K562 (cell line): ENCODE measurements around the gene TM4SF4. TPM values are rescaled to one million over a fixed set of nuclear protein-coding genes. Genes with fewer than 3 reads are reported as not detected.

Experiments used
- ATAC-seq: fragments of 200-7000 bp; cut with Tn5 transposase; 3 replicates; pipeline ENCODE4 v1.9.1; 2020; ENCODE audit warnings: moderate library complexity
- BruUV-seq: library from RNA; stranded (reverse); fragments of 400-500 nt; replicated peaks from 2 replicates; lab custom pipeline; 2021; lab: Mats Ljungman, UMichigan
- CTCF ChIA-PET: fragments of 300-600 bp; formaldehyde crosslinking; extraction: SDS; loops from one replicate; lab custom pipeline; 2021; ENCODE audit warnings: low intra/inter-chr PET ratio; lab: Yijun Ruan, JAX
- POLR2A ChIA-PET: fragments of 300-600, 350-650 bp; sonication (Branson Sonifier 250); formaldehyde crosslinking; extraction: SDS; loops from one replicate; lab custom pipeline; 2021; ENCODE audit warnings: antibody characterized with exemption, inconsistent platforms; lab: Yijun Ruan, JAX
- DNase-seq, 4 experiments: peaks; one replicate each; pipeline versions ENCODE4 v3.0.0 to v3.0.0-alpha.2; 2011 to 2018; ENCODE audit warnings: low spot score in 3 of 4, mixed read lengths in 3 of 4; ENCODE audit errors: extremely low read depth in 1 of 4
- FAIRE-seq: peaks from 2 replicates; lab custom pipeline; 2011; peaks lifted over from hg19 to GRCh38; lab: Jason Lieb, UNC
- H2AFZ ChIP-seq: 2 replicates; pipeline ENCODE4 v1.6.0; 2011; ENCODE audit warnings: low read depth, low read length, control low read depth, inconsistent platforms
- H3K27ac ChIP-seq: fragments of 200-600 bp; 3 replicates; pipeline ENCODE4 v1.8.0; 2011; ENCODE audit warnings: low read depth, mild to moderate bottlenecking, control low read depth, inconsistent platforms, low read length, moderate library complexity, mixed read lengths; ENCODE audit errors: extremely low read depth
- H3K27me3 ChIP-seq, 2 experiments: fragments of 300-600 bp in 1 of 2; 2 replicates in 1 of 2; 3 replicates in 1 of 2; pipeline versions ENCODE4 v1.6.0 to v1.8.0; 2011; ENCODE audit warnings: inconsistent platforms in 2 of 2, low read length in 2 of 2, mild to moderate bottlenecking in 1 of 2, mixed read lengths in 1 of 2, moderate library complexity in 1 of 2; ENCODE audit not compliant: control insufficient read depth in 2 of 2, insufficient read depth in 2 of 2
- H3K36me3 ChIP-seq: fragments of 300-600 bp; 3 replicates; pipeline ENCODE4 v1.8.0; 2011; ENCODE audit warnings: mild to moderate bottlenecking, low read length, inconsistent platforms; ENCODE audit not compliant: control insufficient read depth, insufficient read depth
- H3K4me1 ChIP-seq, 2 experiments: fragments of 200-600 bp in 1 of 2; replicated peaks in 1 of 2; 2 replicates in 1 of 2; 3 replicates in 1 of 2; pipeline versions ENCODE4 v1.5.1 to v1.8.0; 2011; ENCODE audit warnings: inconsistent platforms in 2 of 2, low read length in 2 of 2, mild to moderate bottlenecking in 1 of 2, mixed read lengths in 1 of 2, moderate library complexity in 1 of 2; ENCODE audit not compliant: control insufficient read depth in 2 of 2, insufficient read depth in 2 of 2
- H3K4me2 ChIP-seq: 2 replicates; pipeline ENCODE4 v1.6.1; 2011; ENCODE audit warnings: low read length, control low read depth, inconsistent platforms, mixed read lengths; ENCODE audit not compliant: insufficient read depth
- H3K4me3 ChIP-seq: fragments of 200-600 bp; sonication (generic), shearing (Covaris generic); 2 replicates; pipeline ENCODE4 v1.5.1; 2016; ENCODE audit warnings: control low read depth, inconsistent platforms
- H3K79me2 ChIP-seq: fragments of 200-600 bp; 3 replicates; pipeline ENCODE4 v1.8.0; 2011; ENCODE audit warnings: low read length, inconsistent platforms; ENCODE audit not compliant: control insufficient read depth, insufficient read depth
- H3K9ac ChIP-seq, 2 experiments: 2 replicates each; pipeline versions ENCODE4 v1.6.0 to v1.6.1; 2011; ENCODE audit warnings: low read depth in 2 of 2, low read length in 2 of 2, control low read depth in 1 of 2, inconsistent platforms in 1 of 2, mild to moderate bottlenecking in 1 of 2, mixed read lengths in 1 of 2; ENCODE audit not compliant: insufficient read depth in 1 of 2
- H3K9me1 ChIP-seq: one replicate; pipeline ENCODE4 v1.6.0; 2011; ENCODE audit warnings: inconsistent platforms, mild to moderate bottlenecking, low read length, moderate library complexity; ENCODE audit not compliant: control insufficient read depth, insufficient read depth
- H3K9me3 ChIP-seq: replicated peaks from 2 replicates; pipeline ENCODE4 v1.5.1; 2011; ENCODE audit warnings: low read depth, low read length, inconsistent platforms; ENCODE audit not compliant: control insufficient read depth, insufficient read depth
- H4K20me1 ChIP-seq: replicated peaks from 2 replicates; pipeline ENCODE4 v1.6.1; 2011; ENCODE audit warnings: low read length, inconsistent platforms, mixed read lengths; ENCODE audit not compliant: control insufficient read depth, insufficient read depth
- GABPB1 ChIP-seq: sonication (generic); formaldehyde crosslinking; IDR thresholded peaks from 2 replicates; pipeline ENCODE4 v1.8.0; 2022; ENCODE audit warnings: mild to moderate bottlenecking, missing genetic modification reagents
- POLR2B ChIP-seq: fragments of 450-650 bp; IDR thresholded peaks from 2 replicates; pipeline ENCODE4 v1.6.1; 2018; ENCODE audit warnings: low read depth; ENCODE audit not compliant: partially characterized antibody
- RAD21 ChIP-seq, 2 experiments: fragments of 250-450 bp in 1 of 2; fragments of 450-650 bp in 1 of 2; sonication (Bioruptor Pico) in 1 of 2; formaldehyde crosslinking in 1 of 2; IDR thresholded peaks in 1 of 2; conservative IDR thresholded peaks in 1 of 2; 2 replicates each; pipeline versions ENCODE4 v1.4.0 to v1.8.0; 2020 to 2022; ENCODE audit warnings: mild to moderate bottlenecking in 2 of 2, moderate library complexity in 1 of 2
- SMC3 ChIP-seq: conservative IDR thresholded peaks from 2 replicates; pipeline ENCODE4 v1.6.1; 2011; ENCODE audit warnings: low read depth, low read length, improper control_type of control experiment; ENCODE audit not compliant: insufficient read depth
- YY1 ChIP-seq, 3 experiments: IDR thresholded peaks; 2 replicates each; pipeline ENCODE4 v1.6.1; 2011; ENCODE audit warnings: low read length in 2 of 3, mild to moderate bottlenecking in 2 of 3, moderate library complexity in 2 of 3, borderline replicate concordance in 1 of 3, control low read depth in 1 of 3, low read depth in 1 of 3; ENCODE audit not compliant: insufficient read depth in 3 of 3, insufficient replicate concordance in 2 of 3, control insufficient read depth in 1 of 3, insufficient read length in 1 of 3; ENCODE audit errors: extremely low read depth in 1 of 3
- ZKSCAN1 ChIP-seq: fragments of 150-350 bp; IDR thresholded peaks from 2 replicates; pipeline ENCODE4 v1.6.1; 2016; ENCODE audit warnings: low read depth, low read length
- whole genome bisulfite sequencing: fragments of 100-300 bp; shearing (Covaris generic); methylation state at CpG from one replicate; pipeline ENCODE4 v1.1.6; 2016; ENCODE audit warnings: low coverage, mixed read lengths; ENCODE audit not compliant: insufficient coverage; ENCODE audit errors: missing lambda C conversion rate; 5-methylcytosine and 5-hydroxymethylcytosine counted together
- in situ Hi-C: fragments of 300-500 bp; cut with MboI; formaldehyde crosslinking; loops from 4 replicates; pipeline ENCODE4 v1.15.0; 2018; ENCODE audit warnings: inconsistent platforms, mixed read lengths
- intact Hi-C: fragments of 100-400 bp; cut with micrococcal nuclease; formaldehyde crosslinking; loops from 2 replicates; pipeline ENCODE4 v1.14.2; 2022
- polyA plus RNA-seq, 8 experiments: library from polyadenylated mRNA; depleted of rRNA in 4 of 8; stranded (reverse) in 5 of 8; unstranded in 3 of 8; fragments of >200 nt; fragmentation: Nextera tagmentation in 2 of 8; fragmentation: Illumina TruSeq in 1 of 8; extraction: Ambion mirVana in 2 of 8; extraction: Trizol in 1 of 8; gene quantifications; 2 replicates each; pipeline versions ENCODE4 v1.2.1 to v1.2.3, GENCODE V29; 2011 to 2014; ENCODE audit warnings: inconsistent platforms in 1 of 8, missing spikeins in 1 of 8
- total RNA-seq, 7 experiments: library from RNA; depleted of rRNA in 6 of 7; stranded (reverse); fragments of >200 nt in 6 of 7; fragmentation: Illumina TruSeq in 2 of 7; extraction: Trizol in 2 of 7; gene quantifications; 2 replicates each; pipeline versions ENCODE4 v1.2.1 to v1.2.3, GENCODE V29; 2011 to 2021; ENCODE audit warnings: low replicate concordance in 1 of 7
- TF ChIP-seq, protein P1 (sequence below), 3 experiments: IDR thresholded peaks in 2 of 3; conservative IDR thresholded peaks in 1 of 3; 2 replicates each; pipeline ENCODE4 v1.5.1; 2011 to 2012; ENCODE audit warnings: low read length in 3 of 3, mild to moderate bottlenecking in 3 of 3, control low read depth in 2 of 3, improper control_type of control experiment in 1 of 3, inconsistent platforms in 1 of 3, low read depth in 1 of 3, mixed read lengths in 1 of 3, moderate library complexity in 1 of 3; ENCODE audit not compliant: insufficient read depth in 2 of 3

TM4SF4 gene
- total and polyA plus RNA-seq, 9 of the 15 experiments (the other 6 are each of a cell fraction or from before 2014, with no cell fraction given) = 0.31 TPM; not detected in 8

DNA sequence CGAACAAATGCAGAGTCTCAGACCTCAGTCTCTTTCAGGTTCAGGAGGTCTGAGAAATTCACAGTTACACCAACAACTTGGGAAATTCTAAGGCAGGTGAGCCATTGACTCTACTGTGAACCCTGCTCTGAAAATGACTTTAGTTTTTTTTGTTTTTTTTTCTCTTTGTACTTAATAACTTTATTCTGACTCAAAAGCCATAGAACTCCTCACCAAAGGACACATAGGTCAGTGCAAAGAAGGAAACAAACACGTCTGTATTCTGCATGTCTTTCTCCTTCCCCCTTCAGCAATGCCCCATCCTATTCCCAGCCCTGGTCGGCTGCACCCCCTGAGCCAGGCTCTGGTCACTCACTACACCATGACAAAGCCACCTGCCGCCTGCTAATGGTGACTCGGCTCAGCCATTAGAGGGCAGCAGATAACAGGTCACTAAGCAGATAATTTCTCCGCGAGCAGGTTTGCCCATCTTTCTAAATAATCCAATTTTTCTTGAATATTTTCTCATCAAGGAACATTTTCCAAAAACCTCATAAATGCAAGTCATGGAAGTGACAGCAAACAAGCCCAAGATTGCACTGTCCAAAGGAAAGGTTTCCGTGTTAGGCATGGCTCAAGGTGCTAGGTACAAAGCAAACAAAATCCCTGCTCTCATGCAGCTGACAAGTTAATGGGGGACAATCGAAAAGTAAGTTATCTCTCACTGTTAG is 37.7 kb downstream of the TM4SF4 start:
- Histone ChIP-seq H3K4me1 (no peaks in the 10 kb centered on the region), H3K4me3 (no peak overlapping the region), H3K36me3 (no peaks in the 10 kb centered on the region), H3K9me1 (no peaks in the 10 kb centered on the region), H2AFZ (no peak overlapping the region), H4K20me1 (no peaks in the 10 kb centered on the region), H3K9ac (no peak overlapping the region), H3K4me2 (no peak overlapping the region), H3K79me2 (no peaks in the 10 kb centered on the region), H3K9me3 (no peaks in the 10 kb centered on the region), H3K27ac (no peak overlapping the region), H3K27me3 (peaks cover 3 to 17% of the 10 kb centered on the region in 2 experiments; a peak in 4 of 5 replicates)
- FAIRE-seq = peak; percentile 88
- 3% methylated on average over 9 of the region's 9 CpGs for WGBS
- no TSS peak for BruUV-seq
- DNase-seq = peak; percentile 53 to 63 (median 58)
- ChIA-PET POLR2A (no interaction called here), CTCF (interaction anchor here (0.6 to 1.0 kb wide), 2 partner anchors 302 to 1344 kb away, joined by 3 read pairs; no protein-coding TSS in a partner anchor)
- intact Hi-C loops (loop anchor here (1.0 kb wide), 2 partner anchors 205 to 259 kb away; no protein-coding TSS in a partner anchor), in situ Hi-C loops (no loop called here)
- ATAC-seq = peak; percentile 97
- TF ChIP-seq POLR2B (no peak), GABPB1 (CRISPR knock-in tag) (no peak), YY1 (IDR thresholded peaks at IDR 0.05; ENCODE audit: borderline replicate concordance in 1 of 3, control insufficient read depth in 1 of 3, extremely low read depth in 1 of 3, insufficient read depth in 3 of 3, insufficient read length in 1 of 3, insufficient replicate concordance in 2 of 3, low read depth in 1 of 3, low read length in 2 of 3) (peak in 1 of 3 experiments; percentile 14), RAD21 (CRISPR knock-in tag; conservative IDR thresholded peaks at IDR 0.05 in 1 of 2, IDR thresholded peaks at IDR 0.05 in 1 of 2) (peak; percentile 61 to 71), SMC3 (peak; percentile 37; the same call in 1 of the 2 replicates), ZKSCAN1 (no peak)
- TF ChIP-seq, protein P1, sequence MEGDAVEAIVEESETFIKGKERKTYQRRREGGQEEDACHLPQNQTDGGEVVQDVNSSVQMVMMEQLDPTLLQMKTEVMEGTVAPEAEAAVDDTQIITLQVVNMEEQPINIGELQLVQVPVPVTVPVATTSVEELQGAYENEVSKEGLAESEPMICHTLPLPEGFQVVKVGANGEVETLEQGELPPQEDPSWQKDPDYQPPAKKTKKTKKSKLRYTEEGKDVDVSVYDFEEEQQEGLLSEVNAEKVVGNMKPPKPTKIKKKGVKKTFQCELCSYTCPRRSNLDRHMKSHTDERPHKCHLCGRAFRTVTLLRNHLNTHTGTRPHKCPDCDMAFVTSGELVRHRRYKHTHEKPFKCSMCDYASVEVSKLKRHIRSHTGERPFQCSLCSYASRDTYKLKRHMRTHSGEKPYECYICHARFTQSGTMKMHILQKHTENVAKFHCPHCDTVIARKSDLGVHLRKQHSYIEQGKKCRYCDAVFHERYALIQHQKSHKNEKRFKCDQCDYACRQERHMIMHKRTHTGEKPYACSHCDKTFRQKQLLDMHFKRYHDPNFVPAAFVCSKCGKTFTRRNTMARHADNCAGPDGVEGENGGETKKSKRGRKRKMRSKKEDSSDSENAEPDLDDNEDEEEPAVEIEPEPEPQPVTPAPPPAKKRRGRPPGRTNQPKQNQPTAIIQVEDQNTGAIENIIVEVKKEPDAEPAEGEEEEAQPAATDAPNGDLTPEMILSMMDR (IDR thresholded peaks at IDR 0.05 in 2 of 3, conservative IDR thresholded peaks at IDR 0.05 in 1 of 3; ENCODE audit: insufficient read depth in 2 of 3, low read depth in 1 of 3, low read length in 3 of 3) = peak; percentile 75 to 76 (median 75)
